Embryonic facial prominence (tissue), 1 donor: ENCODE results near the gene HBA1.
"Not testable (repeated sequence)": the region's sequence is repeated elsewhere in the genome, so short reads cannot be mapped to it uniquely, and the experiment has no call there.

ENCODE experiments used
- DNase-seq: peaks from one replicate; pipeline ENCODE4 v3.0.0-alpha.2; 2016; ENCODE audit errors: extremely low spot score

HBA1 gene

GRCh38 chr16:159136-159849 is 17.2 kb upstream of the HBA1 start:
- no peak for DNase-seq

- DNase-seq = not testable (repeated sequence)
Measured at GRCh38 chr16:160242-160641, 16.2 kb upstream of the HBA1 start.

- DNase-seq = no peak
Measured at GRCh38 chr16:160691-161190, 15.7 kb upstream of the HBA1 start.

- no peak for DNase-seq
Measured at GRCh38 chr16:162271-162991, 14.0 kb upstream of the HBA1 start.

- not testable (repeated sequence) for DNase-seq
Measured at GRCh38 chr16:163139-163538, 13.3 kb upstream of the HBA1 start.

GRCh38 chr16:163696-164095 is 12.8 kb upstream of the HBA1 start:
- not testable (repeated sequence) for DNase-seq

GRCh38 chr16:164134-164823 is 12.2 kb upstream of the HBA1 start:
- not testable (repeated sequence) for DNase-seq

- DNase-seq = no peak
Measured at GRCh38 chr16:164827-165538, 11.5 kb upstream of the HBA1 start.

- DNase-seq = no peak
Measured at GRCh38 chr16:165539-166374, 10.7 kb upstream of the HBA1 start, which contains the start of gene HBM. Gene HBM (plus strand): TSS chr16:165978. CDS start chr16:165998, 20 bp downstream.

GRCh38 chr16:166375-167121 is 9.9 kb upstream of the HBA1 start:
- no peak for DNase-seq

- no peak for DNase-seq
Measured at GRCh38 chr16:167122-167690, 9.3 kb upstream of the HBA1 start.

GRCh38 chr16:168424-168823 is 8.1 kb upstream of the HBA1 start:
- no peak for DNase-seq

- DNase-seq = no peak
Measured at GRCh38 chr16:169014-169413, 7.5 kb upstream of the HBA1 start.

GRCh38 chr16:170088-170507 is 6.4 kb upstream of the HBA1 start:
- DNase-seq = not testable (repeated sequence)

- no peak for DNase-seq
Measured at GRCh38 chr16:170788-171187, 5.7 kb upstream of the HBA1 start.

GRCh38 chr16:172374-172941 is 4.0 kb upstream of the HBA1 start, which contains the start of gene HBA2:
Gene HBA2 (plus strand): TSS chr16:172876. CDS start chr16:172913, 37 bp downstream.
- not testable (repeated sequence) for DNase-seq

GRCh38 chr16:173211-173854 is 3.1 kb upstream of the HBA1 start:
- DNase-seq = not testable (repeated sequence)

- not testable (repeated sequence) for DNase-seq
Measured at GRCh38 chr16:173928-174769, 2.3 kb upstream of the HBA1 start.
